GM12801 (cell line): Measurements from ENCODE around the gene DTNA.

Experiments
- TF ChIP-seq, protein P1 (sequence below): IDR thresholded peaks from one replicate; pipeline ENCODE4 v1.5.1; 2011; ENCODE audit warnings: control low read depth; ENCODE audit not compliant: insufficient read length; ENCODE audit errors: extremely low read depth

DTNA gene

DNA sequence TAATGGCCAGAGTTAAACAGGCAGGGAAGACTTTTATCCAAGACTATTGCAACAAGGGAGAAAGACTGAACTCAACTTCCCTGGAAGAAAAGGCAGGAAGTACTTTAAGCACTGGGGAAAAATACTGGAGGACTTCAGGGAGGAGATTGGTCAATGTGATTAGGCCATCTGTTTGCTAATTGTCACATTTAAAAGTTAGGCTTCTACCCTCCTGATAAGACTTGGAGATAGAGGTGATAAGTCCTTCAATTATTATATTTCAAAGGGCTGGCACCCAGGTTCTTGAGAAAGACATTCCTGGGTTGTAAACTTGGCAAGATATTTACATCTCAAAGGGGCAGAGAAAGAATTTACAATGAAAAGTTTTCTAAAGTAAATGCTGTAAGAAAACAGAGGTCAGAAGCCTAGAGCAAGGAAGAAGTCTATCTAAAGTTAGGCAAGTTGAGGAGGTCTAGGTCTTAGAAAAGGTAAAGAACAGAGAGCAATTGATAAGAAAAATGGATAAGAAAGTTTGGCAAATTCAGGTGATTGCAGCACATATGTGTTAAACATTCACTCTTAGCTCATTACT, 48.4 kb downstream of the DTNA start:
- TF ChIP-seq, protein P1, sequence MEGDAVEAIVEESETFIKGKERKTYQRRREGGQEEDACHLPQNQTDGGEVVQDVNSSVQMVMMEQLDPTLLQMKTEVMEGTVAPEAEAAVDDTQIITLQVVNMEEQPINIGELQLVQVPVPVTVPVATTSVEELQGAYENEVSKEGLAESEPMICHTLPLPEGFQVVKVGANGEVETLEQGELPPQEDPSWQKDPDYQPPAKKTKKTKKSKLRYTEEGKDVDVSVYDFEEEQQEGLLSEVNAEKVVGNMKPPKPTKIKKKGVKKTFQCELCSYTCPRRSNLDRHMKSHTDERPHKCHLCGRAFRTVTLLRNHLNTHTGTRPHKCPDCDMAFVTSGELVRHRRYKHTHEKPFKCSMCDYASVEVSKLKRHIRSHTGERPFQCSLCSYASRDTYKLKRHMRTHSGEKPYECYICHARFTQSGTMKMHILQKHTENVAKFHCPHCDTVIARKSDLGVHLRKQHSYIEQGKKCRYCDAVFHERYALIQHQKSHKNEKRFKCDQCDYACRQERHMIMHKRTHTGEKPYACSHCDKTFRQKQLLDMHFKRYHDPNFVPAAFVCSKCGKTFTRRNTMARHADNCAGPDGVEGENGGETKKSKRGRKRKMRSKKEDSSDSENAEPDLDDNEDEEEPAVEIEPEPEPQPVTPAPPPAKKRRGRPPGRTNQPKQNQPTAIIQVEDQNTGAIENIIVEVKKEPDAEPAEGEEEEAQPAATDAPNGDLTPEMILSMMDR = no peak

GRCh38 chr18:34760444-34760843, 50.3 kb downstream of the DTNA start:
- TF ChIP-seq, protein P1 = no peak

- TF ChIP-seq, protein P1 = no peak
These were observed 54.4 kb downstream of the DTNA start for GRCh38 chr18:34764451-34764850.

DNA sequence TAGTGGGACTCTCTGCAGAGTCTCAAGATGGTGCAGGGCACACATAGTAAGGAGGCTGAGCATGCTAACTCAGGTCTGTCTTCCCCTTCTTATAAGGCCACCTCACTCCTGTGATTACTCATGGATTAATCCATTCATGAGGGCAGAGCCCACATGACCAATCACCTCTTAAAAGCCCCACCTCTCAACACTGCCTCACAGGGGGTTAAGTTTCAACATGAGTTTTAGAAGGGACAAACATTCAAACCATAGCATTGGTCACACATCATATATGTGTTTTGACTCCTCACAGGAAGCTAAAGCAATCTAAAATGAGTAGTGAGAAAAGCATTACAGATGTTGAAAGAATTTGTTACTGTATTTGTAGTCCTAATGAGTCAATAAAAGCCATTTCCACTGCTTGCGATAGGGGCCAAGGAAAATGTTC, 57.5 kb downstream of the DTNA start:
- TF ChIP-seq, protein P1 = no peak

GRCh38 chr18:34771958-34772357, 61.9 kb downstream of the DTNA start:
- TF ChIP-seq, protein P1 = no peak

DNA sequence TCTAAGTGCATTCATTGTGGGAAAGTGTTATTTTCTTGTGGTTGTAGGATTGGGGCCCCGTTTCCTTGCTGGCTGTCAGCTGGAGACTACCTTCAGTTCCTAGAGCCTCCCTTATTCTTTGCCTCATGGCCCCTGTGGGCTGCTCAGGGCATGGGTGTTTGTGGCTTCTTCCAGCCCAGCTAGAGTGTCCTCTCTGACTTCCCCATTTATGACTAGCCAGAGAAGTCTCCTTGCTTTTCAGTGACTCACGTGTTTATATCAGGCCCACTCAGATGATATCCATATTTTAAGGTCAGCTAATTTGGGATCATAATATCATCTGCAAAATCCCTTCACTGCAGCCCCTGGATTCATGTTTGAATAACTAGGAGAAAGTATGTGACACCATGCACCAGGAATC, 62.8 kb downstream of the DTNA start:
- TF ChIP-seq, protein P1 = no peak

GRCh38 chr18:34773378-34773777, 63.3 kb downstream of the DTNA start:
- TF ChIP-seq, protein P1 = no peak
